Activated CD4-positive, alpha-beta T cell treated with anti-CD3 and anti-CD28 coated beads, Interleukin-2, amount 50 U/mL, for 1 hour (primary cell): ENCODE results near the gene USH2A.

Source experiments
- DNase-seq: peaks from one replicate; pipeline ENCODE4 v3.0.0-alpha.2; 2020

Gene USH2A

DNA sequence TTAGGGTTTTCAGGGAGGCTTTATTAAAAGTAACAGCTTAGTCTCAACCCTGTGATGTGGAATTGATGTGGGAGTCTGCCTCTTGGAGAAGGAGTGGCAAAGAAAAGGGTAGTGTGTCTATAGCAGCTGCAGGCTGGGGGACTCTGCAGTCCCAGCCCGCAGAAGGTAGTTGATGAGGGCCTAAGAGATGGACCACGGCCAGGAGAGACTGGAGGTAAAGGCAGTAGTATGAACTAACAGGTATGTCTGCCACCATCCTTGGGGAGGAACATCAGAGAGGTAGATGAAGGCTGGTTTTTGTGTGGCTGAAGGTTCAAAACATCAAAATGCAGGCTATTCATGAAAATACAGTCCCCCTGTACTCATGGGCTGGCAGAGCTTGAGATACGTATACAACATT lies 744.0 kb downstream of the USH2A start:
- DNase-seq = no peak

DNA sequence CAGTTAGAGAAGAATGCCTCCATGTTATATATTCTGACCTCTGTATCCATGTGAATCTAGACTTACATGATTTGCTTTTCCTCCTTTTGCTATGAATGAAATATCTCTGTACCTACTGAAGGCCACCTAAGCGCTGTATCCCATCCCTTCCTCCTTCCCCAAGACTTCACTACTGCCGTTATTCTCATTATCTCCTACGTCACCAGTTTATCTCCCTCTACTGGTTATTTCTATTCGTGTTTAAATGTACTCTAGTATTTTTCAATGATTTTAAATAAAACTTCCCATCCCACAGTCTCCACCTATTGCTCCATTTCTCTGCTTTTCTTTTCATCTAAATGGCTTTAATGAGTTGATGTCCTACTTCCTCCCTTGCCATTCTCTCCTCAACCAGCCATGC lies 746.1 kb downstream of the USH2A start:
- no peak for DNase-seq

DNA sequence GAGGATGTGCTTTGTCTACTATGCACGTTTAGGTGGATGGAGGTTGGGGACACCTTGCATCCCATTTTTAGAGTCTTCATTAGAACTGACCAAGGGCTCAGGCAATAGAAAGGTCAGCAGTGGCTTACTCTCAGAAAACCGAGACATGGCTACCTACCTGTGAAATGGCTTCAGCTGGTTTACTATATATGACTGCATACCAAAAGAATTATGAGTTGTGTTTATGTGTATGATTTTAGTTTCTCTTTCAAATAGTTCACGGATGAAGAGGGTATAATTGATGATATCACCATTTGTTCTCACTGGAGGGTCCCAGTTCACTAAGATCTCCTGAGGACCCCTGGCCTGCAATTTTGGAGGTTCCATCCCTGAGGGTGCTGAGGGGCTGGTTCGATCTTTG lies 749.3 kb downstream of the USH2A start:
- DNase-seq = no peak

DNA sequence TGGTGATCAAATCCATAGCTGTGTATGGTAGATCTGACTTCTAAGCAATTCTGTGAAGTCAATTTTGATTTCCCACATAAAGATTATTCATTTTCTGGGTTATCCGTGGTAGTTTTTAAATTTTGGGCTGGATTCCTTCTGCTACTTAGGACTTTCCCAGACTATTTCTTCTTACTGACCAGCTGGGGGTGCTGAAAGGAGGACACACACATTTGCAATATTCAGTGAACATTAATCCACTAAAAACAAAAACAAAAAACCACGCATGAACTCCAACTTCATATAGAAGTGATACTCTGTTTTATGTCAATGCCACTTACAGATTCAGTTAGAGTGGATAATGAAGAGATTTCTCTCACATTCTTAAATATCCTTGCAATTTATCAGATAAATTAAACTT lies 750.8 kb downstream of the USH2A start:
- no peak for DNase-seq

DNA sequence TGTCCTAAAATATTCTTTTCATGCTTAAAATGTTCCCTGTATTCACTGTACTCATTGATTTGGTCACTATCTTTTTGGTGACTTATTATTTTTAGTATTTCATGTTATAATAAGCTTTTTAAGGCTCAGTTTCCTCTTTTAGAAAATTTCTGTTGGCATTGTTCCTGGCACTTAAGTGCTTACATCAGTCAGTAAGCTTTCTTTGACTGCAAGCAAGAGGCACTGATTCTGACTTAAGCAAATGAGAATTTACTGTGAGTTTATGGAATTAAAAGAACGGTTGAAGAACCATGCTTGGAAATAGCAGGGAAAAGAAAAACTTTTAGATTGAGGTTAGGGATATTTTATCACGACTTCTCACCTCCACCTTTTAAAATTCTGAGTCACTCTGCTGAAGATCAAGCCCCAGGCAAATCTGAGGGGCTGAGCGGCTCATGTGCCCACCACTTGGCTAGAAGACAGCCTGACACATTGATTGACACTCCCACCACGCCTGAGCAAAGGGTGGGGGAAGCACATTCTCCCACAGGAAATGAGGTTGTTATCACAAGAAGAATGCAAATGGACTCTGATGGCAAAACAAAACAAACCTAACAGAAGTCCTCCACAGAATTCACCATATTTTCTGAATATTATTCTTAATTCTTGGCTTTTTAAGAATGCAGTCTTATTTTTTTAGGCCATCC lies 753.3 kb downstream of the USH2A start:
- no peak for DNase-seq

DNA sequence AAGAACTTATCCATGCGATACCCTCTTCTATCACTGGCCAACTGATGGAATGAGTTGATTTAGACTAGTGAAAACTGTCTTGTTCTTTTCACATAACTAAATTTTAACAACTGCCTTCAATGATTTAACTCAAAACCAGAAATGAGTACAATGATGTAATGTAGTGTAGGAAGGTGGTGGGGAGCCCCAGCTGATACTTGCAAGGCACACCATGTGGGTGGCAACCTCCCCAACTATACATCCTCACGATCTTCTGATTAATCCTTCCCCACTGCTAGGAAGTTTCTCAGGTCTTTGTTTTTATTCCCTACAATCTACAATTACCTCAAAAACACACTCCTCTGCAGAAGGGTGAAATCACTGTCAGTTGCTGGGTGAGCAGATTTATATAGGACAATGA lies 755.5 kb downstream of the USH2A start:
- no peak for DNase-seq

DNA sequence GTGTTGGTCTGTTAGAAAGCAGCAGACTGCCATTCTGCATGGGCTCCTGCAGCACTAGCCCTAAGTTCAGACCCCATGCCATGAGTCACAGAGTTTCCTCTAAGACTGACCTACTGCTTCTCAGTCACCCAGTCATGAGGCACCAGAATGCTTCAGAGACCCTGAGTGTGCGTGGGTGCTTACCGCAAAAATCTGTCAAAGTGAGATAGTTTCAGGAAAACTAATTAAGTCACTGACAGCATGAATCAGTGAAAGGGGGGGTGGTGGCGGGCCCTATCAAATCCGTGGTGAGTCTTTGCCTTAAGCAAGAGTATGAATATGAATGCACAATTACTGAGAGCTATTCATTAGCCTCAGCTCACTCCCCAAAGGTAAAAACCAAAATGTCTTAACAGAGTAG lies 758.0 kb downstream of the USH2A start:
- DNase-seq = no peak

DNA sequence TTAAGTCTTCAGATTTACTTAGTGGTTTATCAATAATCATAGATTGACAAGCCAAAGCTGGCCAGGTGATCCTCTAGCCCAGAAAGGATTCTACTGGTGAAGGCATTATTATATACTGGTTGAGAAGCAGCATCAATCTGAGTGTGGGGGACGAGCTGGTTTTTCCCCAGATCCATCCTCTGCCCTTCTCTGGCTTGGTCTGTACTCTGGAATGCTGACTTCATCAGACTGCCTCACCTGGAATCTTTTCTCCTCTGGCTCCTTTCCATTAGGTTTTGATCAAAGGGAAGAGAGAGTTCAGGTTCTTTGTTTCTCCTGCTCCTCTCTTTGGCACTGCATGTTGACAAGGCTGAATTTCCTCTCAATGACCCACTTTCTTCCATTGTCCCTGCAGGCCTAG lies 762.2 kb downstream of the USH2A start:
- no peak for DNase-seq

DNA sequence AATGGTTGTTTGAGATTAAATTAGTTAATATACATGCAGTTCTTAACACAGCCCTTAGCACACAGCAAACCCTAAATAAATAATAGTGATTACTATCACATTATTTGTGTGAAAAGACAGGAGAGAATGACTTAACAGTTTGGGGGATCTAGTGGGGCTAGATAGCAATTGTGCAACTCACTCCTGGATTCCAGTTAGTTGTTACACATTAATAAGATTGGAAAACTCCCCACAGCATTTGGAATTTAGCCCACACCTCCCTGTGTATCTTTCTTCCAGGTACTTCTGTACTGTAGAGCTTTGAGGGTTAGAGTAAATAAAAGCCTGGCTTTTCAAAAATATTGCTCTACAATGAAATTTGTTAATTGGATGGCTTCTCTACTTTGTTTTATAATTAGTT lies 763.0 kb downstream of the USH2A start:
- no peak for DNase-seq

DNA sequence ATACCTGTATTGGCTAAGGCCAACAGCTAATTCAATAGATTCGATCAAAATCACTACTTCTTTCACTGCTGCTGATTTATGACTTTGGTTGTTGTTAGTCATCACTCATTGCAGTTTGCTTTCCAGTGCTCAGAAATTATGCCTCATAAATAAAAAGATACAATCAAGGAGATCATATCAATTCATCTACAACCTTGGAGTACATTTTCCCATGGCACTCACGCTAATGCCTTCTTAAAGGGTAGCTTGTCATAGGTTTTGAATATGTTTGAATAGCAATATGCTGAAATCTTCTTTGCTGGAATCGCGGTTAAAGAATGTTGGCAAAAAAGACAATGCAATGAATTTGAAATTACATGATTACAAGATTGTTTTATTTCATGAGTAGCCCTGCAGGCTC lies 766.2 kb downstream of the USH2A start:
- no peak for DNase-seq

DNA sequence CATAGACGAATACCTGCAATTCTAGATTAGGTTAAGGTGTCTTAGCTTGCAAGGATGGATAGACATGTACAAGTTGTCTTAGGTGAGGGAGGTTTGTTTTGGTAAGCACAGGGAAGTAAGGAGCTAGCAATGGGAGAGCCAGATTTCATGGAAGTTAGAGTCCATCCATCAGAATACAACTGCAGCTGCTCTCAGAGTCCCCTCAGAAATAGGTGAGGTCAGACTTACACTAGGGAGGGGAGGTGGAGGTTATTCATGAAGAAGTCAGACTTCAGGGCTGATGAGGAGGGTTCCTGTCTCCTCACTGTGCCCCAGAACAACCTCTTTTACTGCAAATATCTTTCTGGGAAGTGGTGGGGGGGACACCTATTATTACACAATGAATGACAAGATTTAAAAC lies 770.9 kb downstream of the USH2A start:
- DNase-seq = no peak

DNA sequence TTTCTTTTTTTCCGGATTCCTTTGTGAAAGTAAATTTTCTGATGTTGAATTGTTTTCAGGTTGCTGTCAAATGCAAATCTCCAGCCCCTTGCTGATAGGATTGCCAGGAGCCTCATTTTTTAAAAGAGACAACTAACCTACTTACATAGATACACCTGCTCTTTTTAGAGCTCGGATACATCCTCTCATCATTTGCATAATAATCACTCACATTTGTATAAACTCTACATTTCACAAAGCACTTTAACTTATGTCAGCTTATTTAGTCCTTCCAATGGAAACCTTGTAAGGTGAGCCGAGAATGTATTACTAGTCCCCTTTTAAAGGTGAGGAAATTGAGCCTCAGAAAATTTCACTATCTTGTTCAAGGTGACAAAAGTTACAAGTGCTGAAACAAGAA lies 771.4 kb downstream of the USH2A start:
- no peak for DNase-seq

DNA sequence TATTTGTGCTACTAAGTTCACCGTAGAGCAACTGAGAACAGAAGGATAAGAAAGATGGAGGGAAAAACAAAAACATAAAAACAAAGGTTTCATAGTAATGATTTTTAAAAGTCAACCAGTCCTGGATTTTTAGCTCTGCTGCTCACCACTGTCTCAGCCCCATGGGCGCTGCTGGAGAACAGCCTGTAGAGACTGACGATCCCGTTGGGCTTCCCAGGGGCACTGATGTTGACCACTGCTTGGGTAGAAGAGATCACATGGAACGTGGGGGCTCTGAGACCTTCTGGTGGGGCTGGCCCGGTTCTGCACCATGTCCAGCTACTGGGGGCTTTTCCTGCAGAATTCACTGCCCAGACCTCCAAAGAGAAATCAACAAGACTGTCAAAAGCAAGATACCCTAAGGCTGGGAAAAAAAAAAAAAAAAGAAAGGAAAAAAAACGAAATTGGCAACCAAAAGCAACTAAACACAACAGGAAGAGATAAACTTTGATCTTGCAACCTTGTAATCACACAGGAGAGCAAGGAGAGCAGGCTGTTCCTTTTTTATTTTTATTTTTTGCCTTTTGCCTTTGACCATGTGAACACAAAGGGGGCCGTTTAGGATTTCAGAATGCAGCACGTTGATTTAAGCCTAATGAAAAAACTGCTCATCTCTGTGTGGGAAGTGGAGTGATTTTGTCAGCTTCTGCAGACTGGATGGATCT lies 772.6 kb downstream of the USH2A start:
- no peak for DNase-seq

DNA sequence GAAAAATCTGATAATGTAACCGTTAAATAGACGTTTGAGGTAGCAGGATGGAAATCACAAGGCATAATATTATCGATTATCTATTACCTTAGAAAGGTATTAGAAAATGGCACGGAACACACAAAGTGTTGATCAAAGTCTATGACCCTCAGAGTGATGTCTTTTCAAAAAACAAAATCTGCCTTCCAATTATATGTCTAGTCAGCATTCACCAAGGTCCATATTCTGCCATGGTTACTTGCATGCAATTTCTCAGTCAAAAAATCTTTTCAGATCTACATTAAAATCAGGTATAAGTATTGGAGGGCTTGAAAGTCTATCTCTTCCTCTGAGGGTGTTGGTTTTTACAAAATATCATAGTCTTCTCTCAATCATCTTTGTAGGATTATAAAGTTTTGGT lies 774.3 kb downstream of the USH2A start:
- DNase-seq = no peak

DNA sequence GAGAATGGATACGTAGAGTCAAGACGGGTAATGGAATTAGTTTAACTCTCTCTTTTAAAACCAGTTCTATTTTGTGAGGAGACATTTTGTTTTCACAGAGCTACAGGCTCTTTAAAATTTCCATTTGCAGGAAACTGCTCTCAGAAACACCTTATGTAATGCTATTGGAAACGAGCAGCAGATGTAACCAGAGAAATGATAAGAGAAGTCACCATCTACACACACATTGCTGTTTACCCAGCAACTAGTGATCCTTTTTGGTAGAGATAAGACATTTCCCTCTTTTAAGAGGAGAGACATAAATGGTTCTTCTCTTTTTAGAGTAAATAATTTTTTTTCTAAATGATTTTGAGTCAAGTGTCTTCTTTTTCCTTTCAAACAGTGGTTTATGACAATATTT lies 775.5 kb downstream of the USH2A start:
- DNase-seq = no peak

DNA sequence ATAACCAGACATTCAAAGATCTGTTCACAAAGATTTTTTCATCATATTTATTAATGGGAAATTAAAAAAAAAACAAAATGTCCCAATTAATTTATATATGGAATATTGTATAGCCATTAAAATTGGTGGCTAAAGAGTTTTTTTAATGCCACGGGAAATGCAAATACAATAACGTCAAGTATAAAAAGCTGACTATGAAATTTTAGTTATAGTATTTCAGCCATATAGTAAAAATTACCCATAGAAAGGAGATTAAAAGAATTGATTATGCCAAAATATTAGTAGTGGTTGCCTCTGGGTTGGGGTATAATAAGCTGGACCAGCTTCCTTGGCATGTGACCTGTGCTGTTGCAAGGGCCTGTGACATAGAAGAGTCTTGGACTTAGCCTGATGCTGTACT lies 777.4 kb downstream of the USH2A start:
- no peak for DNase-seq

DNA sequence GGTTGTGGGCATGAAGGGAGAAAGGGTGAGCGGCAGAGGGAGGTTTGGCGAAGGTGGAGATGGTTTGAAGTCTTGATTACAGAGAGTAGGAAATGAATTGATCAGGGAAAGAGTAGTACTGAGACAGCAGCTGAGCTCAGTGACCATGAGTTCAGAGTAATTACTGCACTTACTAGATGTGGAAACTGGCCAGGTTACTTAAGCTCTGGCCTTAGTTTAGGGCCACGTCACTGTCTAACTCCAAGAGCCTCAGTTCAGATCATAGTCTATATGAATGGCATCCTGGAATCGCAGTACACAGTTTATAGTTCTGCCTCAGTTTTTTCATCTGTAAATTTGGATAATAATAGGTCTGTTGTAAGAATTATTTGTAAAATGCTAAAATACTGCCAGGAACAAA lies 778.1 kb downstream of the USH2A start:
- no peak for DNase-seq

DNA sequence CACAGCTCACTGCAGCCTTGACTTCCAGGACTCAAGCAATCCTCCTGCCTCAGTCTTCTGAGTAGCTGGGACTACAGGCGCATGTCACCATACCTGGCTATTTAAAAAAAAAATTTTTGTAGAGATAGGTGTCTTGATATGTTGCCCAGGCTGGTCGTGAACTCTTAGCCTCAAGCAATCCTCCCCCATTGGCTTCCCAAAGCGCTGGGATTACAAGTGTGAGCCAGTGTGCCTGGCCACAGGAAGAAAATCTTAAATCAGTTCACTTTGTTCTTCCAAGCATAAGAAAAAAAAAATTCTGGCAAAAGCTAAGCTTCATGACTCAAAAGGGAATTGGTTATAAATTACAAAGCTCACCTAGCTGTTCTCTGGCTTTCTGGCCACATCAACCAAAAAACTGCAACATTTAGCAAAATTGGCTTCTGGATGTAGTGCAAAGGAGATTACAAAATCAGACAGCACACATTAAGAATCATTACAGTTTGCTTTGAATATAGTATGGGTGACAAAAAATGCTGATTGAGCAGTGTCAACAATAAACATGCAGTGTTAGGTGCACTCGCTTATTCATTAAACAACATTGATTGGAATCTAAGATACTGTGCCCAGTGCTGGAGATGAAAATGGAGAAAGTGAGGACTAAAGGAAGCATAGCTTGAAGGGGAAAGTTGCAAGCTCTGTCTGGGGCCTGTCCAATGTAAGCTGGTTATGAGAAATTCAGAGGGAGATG lies 779.5 kb downstream of the USH2A start:
- DNase-seq = no peak

DNA sequence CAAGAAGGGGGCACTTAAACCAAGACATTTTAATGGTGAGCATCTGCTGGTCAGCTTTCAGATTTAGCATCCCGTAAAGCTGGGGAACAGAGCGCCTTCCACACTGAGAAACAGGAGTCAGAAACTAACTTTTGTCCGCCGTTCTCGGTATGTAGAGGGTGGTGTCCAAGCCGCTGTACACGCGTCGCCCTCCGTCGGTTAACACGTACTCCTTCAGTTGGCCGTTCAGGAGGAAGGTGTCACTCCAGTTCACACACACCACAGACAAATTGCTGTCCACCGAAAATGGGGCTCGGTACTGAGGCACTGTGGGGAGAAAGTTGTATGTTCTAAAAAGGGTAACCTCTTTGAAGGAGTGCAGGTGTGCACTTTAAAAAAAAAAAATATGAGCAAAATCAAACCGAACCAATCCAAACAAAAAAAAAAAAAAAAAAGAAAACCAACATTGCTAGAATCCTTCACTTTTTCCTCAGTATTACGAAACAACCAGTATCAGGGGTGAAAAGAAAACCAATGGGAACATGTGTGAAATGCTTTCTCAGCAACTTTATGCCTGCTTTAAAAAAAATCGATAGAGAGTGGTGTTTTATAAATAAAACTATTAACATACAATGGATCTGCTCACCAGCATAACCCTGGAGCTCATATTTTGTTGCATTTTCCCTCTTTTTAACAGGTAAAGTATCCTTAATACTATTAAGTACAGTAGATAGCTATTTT lies 782.7 kb downstream of the USH2A start:
- DNase-seq = no peak

DNA sequence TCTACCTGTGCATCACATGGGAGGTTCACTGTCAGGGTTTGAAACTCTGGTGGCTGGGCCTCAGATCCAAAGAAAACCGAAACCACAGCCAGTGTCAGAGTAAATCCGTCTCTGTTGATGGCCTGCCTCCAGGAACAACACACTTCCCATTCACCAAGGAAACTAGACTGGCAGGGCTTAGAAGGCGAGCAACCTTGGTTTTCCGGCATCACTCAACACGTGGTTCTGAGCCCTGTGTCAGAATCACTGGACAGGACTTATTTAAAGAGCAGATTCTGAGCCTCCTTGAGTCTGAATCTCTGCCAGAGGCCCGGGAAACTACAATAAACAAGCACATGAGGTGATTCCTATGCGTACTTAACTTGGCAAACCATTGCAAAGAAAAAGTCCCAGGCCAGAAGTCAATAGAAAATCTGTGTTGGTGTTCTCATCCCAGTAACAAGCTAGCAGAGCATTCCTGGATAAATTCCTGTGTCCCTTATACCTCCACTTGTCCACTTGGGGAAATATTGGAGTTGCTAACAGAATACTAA lies 786.1 kb downstream of the USH2A start:
- no peak for DNase-seq

DNA sequence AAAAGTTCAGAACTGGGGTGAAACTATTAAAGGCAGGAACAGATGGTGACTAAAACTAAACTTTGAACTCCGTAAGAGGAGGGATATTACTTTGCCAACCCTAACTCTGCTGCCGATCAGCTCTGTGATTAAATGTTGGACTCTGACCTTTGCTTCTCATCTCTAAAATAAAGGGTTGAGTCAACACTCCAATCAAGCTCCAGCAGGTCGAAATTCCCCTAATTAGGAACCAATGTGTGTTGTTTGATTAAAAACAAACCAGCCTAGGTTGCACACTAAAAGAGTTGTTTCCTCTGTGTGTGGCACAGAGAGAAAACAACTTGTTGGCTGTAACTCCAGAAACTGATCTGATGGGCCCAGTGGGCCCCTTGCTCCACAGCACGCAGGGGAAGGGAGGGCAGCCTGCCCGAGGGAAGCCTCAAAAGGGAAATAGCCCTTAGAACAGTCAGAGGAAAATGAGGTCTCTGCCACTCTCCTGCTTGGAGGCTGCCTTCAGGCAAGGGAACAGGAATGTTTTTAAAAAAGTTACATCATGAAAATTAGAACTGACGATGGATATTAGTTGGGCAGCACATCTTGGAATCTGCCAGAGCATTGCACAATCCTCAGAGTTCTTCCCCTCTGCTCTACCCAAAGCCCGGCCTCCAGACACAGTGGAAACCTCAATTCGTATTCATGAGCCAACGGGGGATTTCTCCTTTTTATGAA lies 786.8 kb downstream of the USH2A start:
- DNase-seq = no peak

DNA sequence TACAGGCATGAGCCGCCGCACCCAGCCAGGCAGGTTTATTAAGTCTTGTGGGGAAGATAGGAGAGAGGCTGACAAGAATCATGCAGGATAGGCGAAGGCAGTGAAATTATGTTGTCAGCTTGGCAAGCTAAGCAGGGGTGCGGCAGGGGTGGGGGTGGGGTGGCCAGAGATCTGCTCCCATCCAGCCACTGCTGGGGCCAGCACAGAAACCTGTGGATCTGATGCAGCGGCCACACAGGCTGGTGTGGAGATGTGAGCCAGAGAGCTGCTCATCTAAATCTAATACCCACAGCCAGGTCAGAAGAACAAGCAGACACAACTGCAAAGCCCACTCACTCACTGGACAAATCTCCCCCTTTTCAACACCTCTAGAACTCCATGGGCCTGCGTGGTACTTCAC lies 787.4 kb downstream of the USH2A start:
- DNase-seq = no peak

DNA sequence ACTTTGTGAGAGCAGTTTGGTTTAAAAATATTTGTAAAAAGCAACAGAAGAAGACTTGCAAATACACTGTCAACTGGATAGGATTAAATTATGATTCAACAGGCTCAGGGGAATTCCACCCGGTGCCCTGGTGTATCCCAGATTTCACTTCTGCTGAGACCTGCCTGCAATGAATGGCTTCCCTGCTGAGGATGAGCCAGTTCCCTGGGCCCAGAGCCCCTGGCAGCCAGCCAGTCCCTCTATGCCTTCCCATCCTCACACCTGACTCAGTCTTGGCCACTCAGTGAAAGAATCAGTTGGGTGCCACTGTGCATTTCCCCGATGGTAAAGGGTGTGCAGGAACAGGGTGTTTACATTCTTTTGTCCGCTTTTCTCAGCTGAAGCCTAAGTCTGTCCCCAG lies 791.8 kb downstream of the USH2A start:
- DNase-seq = no peak
